Measurements from ENCODE around the gene STAU1.

DNA sequence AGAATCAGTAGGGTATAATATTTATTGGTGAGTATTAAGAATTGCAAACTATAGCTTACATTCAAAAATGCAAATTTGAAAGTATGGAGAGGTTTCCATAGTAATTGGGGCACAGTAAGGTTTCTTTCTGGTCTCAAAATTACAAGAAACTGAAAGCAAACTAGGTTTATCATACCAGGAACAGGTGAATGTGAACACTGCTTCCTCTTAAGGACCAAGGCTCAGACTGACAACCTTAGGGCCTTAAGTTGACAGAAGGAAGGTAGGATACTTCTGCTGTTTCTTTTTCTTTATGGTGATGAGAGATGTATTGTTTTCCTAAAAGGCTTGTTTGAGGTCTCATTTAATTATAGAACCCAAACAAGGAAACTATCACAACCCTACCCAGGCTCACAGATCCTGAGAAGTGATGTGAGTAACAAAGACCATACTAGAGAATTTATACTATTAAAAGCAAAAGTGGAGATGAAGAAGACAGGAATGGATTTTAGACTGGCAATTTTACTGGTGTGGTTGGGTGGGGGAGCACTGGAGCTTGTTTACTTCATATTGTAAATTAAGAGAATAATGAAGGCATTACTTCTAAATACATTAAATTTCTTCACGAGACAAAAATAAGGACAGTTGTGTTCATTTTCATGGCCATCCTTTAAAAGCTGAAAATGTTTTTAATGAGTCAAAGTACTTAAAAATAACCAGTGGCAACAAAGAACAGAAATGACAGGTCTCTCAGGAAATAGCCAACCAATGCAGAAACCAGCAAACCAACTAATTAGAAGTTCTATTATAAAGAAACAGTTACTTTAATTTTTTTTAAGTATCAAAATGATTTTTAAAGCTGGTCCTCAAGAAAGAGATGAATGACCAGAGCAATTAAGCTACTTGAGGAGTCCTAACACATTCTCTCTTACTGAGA is 21.3 kb downstream of the STAU1 start:
- no peak for TF ChIP-seq POLR2AphosphoS5 (IDR thresholded peaks at IDR 0.05; ENCODE audit: low read depth, low read length)
- TF ChIP-seq POLR2A (IDR thresholded peaks at IDR 0.05; ENCODE audit: low read depth, low read length), result no peak
- TF ChIP-seq POU2F2 (IDR thresholded peaks at IDR 0.05; ENCODE audit: low read depth, low read length), result no peak

All from GM12891 (cell line).